MM.1S (cell line): Measurements from ENCODE around the gene PPP2R2D.

Experiments used
- DNase-seq: peaks from one replicate; pipeline ENCODE4 v3.0.0-alpha.2; 2015
- H2AFZ ChIP-seq: fragments of 300-600 bp; sonication (generic); 2 replicates; pipeline ENCODE4 v1.6.0; 2016; ENCODE audit warnings: antibody characterized with exemption, low read length
- H3F3A ChIP-seq: fragments of 300-600 bp; sonication (generic); 2 replicates; pipeline ENCODE4 v1.6.1; 2016; ENCODE audit warnings: mild to moderate bottlenecking, antibody characterized with exemption, low read length, moderate library complexity, mixed read lengths; ENCODE audit not compliant: insufficient read depth
- H3K27ac ChIP-seq: fragments of 300-600 bp; sonication (generic); 2 replicates; pipeline ENCODE4 v1.5.1; 2016; ENCODE audit warnings: mild to moderate bottlenecking, low read length
- H3K27me3 ChIP-seq: fragments of 300-600 bp; sonication (generic); replicated peaks from 2 replicates; pipeline ENCODE4 v1.6.0; 2016; ENCODE audit warnings: low read length; ENCODE audit not compliant: insufficient read depth
- H3K36me3 ChIP-seq: fragments of 300-600 bp; sonication (generic); replicated peaks from 2 replicates; pipeline ENCODE4 v1.6.1; 2016; ENCODE audit warnings: mild to moderate bottlenecking, low read length, mixed read lengths; ENCODE audit not compliant: insufficient read depth
- H3K4me1 ChIP-seq: fragments of 300-600 bp; sonication (generic); 2 replicates; pipeline ENCODE4 v1.6.1; 2016; ENCODE audit warnings: low read length, mixed read lengths
- H3K4me2 ChIP-seq: fragments of 300-600 bp; sonication (generic); 2 replicates; pipeline ENCODE4 v1.6.0; 2016; ENCODE audit warnings: low read depth, low read length
- H3K4me3 ChIP-seq: fragments of 300-600 bp; sonication (generic); 2 replicates; pipeline ENCODE4 v1.5.1; 2016; ENCODE audit warnings: low read length, mixed read lengths
- H3K79me2 ChIP-seq: fragments of 300-600 bp; sonication (generic); 2 replicates; pipeline ENCODE4 v1.6.1; 2016; ENCODE audit warnings: mixed run types, low read length, mixed read lengths
- H3K9ac ChIP-seq: fragments of 300-600 bp; sonication (generic); 2 replicates; pipeline ENCODE4 v1.6.1; 2016; ENCODE audit warnings: low read length, mixed read lengths
- H3K9me2 ChIP-seq: fragments of 300-600 bp; sonication (generic); replicated peaks from 2 replicates; pipeline ENCODE4 v1.6.1; 2016; ENCODE audit warnings: mild to moderate bottlenecking, low read length, mixed read lengths; ENCODE audit not compliant: insufficient read depth
- H3K9me3 ChIP-seq: fragments of 300-600 bp; sonication (generic); replicated peaks from 2 replicates; pipeline ENCODE4 v1.6.1; 2016; ENCODE audit warnings: mild to moderate bottlenecking, low read length, mixed read lengths; ENCODE audit not compliant: insufficient read depth
- H4K20me1 ChIP-seq: fragments of 300-600 bp; sonication (generic); 2 replicates; pipeline ENCODE4 v1.6.1; 2016; ENCODE audit warnings: mild to moderate bottlenecking, low read length, moderate library complexity, mixed read lengths; ENCODE audit not compliant: insufficient read depth
- CTCF ChIP-seq: fragments of 300-600 bp; sonication (generic); IDR thresholded peaks from 2 replicates; pipeline ENCODE4 v1.5.1; 2016; ENCODE audit warnings: antibody characterized with exemption, low read length, mixed read lengths
- EZH2 ChIP-seq: fragments of 300-600 bp; sonication (generic); optimal IDR thresholded peaks from 2 replicates; pipeline ENCODE3; 2017; ENCODE audit warnings: low read depth, mild to moderate bottlenecking, antibody characterized with exemption, low read length, mixed read lengths
- EZH2phosphoT487 ChIP-seq: fragments of 300-600 bp; sonication (generic); IDR thresholded peaks from 2 replicates; pipeline ENCODE4 v1.6.1; 2018; ENCODE audit warnings: antibody characterized with exemption, low read length

Gene PPP2R2D

GRCh38 chr10:131872827-131873375 is 27.9 kb upstream of the PPP2R2D start:
- H3K4me1 ChIP-seq, result no peaks in the 10 kb centered on the region
- no peak overlapping the region for H3K4me3 ChIP-seq
- H3K36me3 ChIP-seq, result no peaks in the 10 kb centered on the region
- no peaks in the 10 kb centered on the region for H3F3A ChIP-seq
- H3K4me2 ChIP-seq, result no peak overlapping the region
- H3K79me2 ChIP-seq, result no peaks in the 10 kb centered on the region
- H3K27me3 ChIP-seq, result peaks cover 74% of the 10 kb centered on the region
- no peak overlapping the region for H3K27ac ChIP-seq
- no peaks in the 10 kb centered on the region for H3K9me2 ChIP-seq
- no peak overlapping the region for H2AFZ ChIP-seq
- H4K20me1 ChIP-seq, result no peaks in the 10 kb centered on the region
- DNase-seq, result no peak
- no peak for TF ChIP-seq CTCF
- TF ChIP-seq EZH2phosphoT487, result no peak
- no peak for TF ChIP-seq EZH2
- H3K9me3 ChIP-seq, result no peaks in the 10 kb centered on the region
- H3K9ac ChIP-seq, result no peak overlapping the region

- no peaks in the 10 kb centered on the region for H3K79me2 ChIP-seq
- H3K27ac ChIP-seq, result no peak overlapping the region
- TF ChIP-seq EZH2phosphoT487 (no peak), CTCF (peak; percentile 54)
- no peak overlapping the region for H3K9ac ChIP-seq
- no peaks in the 10 kb centered on the region for H3K9me3 ChIP-seq
- peak; percentile 53 for DNase-seq
- H3K4me2 ChIP-seq, result peak overlapping the region; percentile 44; the same call in 1 of the 2 replicates
- H3K36me3 ChIP-seq, result no peaks in the 10 kb centered on the region
- H3K27me3 ChIP-seq, result peaks cover 82% of the 10 kb centered on the region
- no peaks in the 10 kb centered on the region for H3F3A ChIP-seq
- H3K4me3 ChIP-seq, result no peak overlapping the region
- H2AFZ ChIP-seq, result no peak overlapping the region
- no peaks in the 10 kb centered on the region for H3K4me1 ChIP-seq
- no peaks in the 10 kb centered on the region for H3K9me2 ChIP-seq
- H4K20me1 ChIP-seq, result no peaks in the 10 kb centered on the region
These were observed 25.8 kb upstream of the PPP2R2D start for GRCh38 chr10:131874991-131875451.

- H3F3A ChIP-seq, result no peaks in the 10 kb centered on the region
- no peak overlapping the region for H3K4me3 ChIP-seq
- DNase-seq, result no peak
- peaks cover 77% of the 10 kb centered on the region for H3K27me3 ChIP-seq
- no peaks in the 10 kb centered on the region for H4K20me1 ChIP-seq
- H3K9me2 ChIP-seq, result no peaks in the 10 kb centered on the region
- H3K4me2 ChIP-seq, result no peak overlapping the region
- no peak overlapping the region for H2AFZ ChIP-seq
- H3K9ac ChIP-seq, result no peak overlapping the region
- no peak for TF ChIP-seq EZH2
- no peak for TF ChIP-seq EZH2phosphoT487
- TF ChIP-seq CTCF, result no peak
- H3K27ac ChIP-seq, result no peak overlapping the region
- H3K4me1 ChIP-seq, result no peaks in the 10 kb centered on the region
- no peaks in the 10 kb centered on the region for H3K9me3 ChIP-seq
- H3K36me3 ChIP-seq, result no peaks in the 10 kb centered on the region
- no peaks in the 10 kb centered on the region for H3K79me2 ChIP-seq
These were observed 25.3 kb upstream of the PPP2R2D start for GRCh38 chr10:131875501-131875900.
